Vagina (tissue), 2 donors: Measurements from ENCODE around the gene ZNF74. TPM values are rescaled to one million over a fixed set of nuclear protein-coding genes. Genes with fewer than 3 reads are reported as not detected.

Experiments used
- DNase-seq, 2 donors: peaks; one replicate each; pipeline ENCODE4 v3.0.0-alpha.2; 2017; ENCODE audit errors: extremely low spot score in 2 of 2
- H3K27ac ChIP-seq: fragments of 200-600 bp; sonication (generic); one replicate; pipeline ENCODE4 v1.5.1; 2019
- H3K27me3 ChIP-seq: fragments of 200-600 bp; sonication (generic); one replicate; pipeline ENCODE4 v1.5.1; 2019
- H3K36me3 ChIP-seq, 2 donors: fragments of 200-600 bp; sonication (generic); one replicate each; pipeline ENCODE4 v1.5.1; 2017 to 2019
- H3K4me1 ChIP-seq: fragments of 200-600 bp; sonication (generic); one replicate; pipeline ENCODE4 v1.5.1; 2019
- H3K4me3 ChIP-seq, 2 donors: fragments of 200-600 bp; sonication (generic); 1 replicate in 1 of 2; 2 replicates in 1 of 2; pipeline ENCODE4 v1.5.1; 2016 to 2019
- H3K9me3 ChIP-seq: fragments of 200-600 bp; sonication (generic); one replicate; pipeline ENCODE4 v1.5.1; 2019
- POLR2A ChIP-seq, 2 donors: fragments of 450-650 bp; IDR thresholded peaks; one replicate each; pipeline ENCODE4 v1.6.1; 2017; ENCODE audit warnings: antibody characterized with exemption in 2 of 2, mild to moderate bottlenecking in 2 of 2, moderate library complexity in 2 of 2
- POLR2AphosphoS5 ChIP-seq, 2 donors: sonication (generic); formaldehyde crosslinking; IDR thresholded peaks; one replicate each; pipeline ENCODE4 v1.9.0; 2017; ENCODE audit warnings: antibody characterized with exemption in 2 of 2, mild to moderate bottlenecking in 2 of 2, low read depth in 1 of 2; ENCODE audit not compliant: insufficient read depth in 1 of 2
- intact Hi-C: fragments of 100-400 bp; cut with DNase I; formaldehyde crosslinking; loops from one replicate; pipeline ENCODE4 v1.15.1; 2023
- total RNA-seq: library from RNA; depleted of rRNA; stranded (reverse); fragments of >200 nt; gene quantifications from one replicate; pipeline ENCODE4 v1.2.3, GENCODE V29; 2016
- TF ChIP-seq, protein P1 (sequence below), 3 experiments: fragments of 450-650 bp in 2 of 3; fragments of 200-600 bp in 1 of 3; sonication (generic) in 1 of 3; IDR thresholded peaks; one replicate each; pipeline ENCODE4 v1.5.1; 2017 to 2019; ENCODE audit warnings: antibody characterized with exemption in 3 of 3, mild to moderate bottlenecking in 2 of 3, moderate library complexity in 2 of 3

Gene ZNF74
- total RNA-seq, 1 donor from 2014 or later, result 11.0 TPM

DNA sequence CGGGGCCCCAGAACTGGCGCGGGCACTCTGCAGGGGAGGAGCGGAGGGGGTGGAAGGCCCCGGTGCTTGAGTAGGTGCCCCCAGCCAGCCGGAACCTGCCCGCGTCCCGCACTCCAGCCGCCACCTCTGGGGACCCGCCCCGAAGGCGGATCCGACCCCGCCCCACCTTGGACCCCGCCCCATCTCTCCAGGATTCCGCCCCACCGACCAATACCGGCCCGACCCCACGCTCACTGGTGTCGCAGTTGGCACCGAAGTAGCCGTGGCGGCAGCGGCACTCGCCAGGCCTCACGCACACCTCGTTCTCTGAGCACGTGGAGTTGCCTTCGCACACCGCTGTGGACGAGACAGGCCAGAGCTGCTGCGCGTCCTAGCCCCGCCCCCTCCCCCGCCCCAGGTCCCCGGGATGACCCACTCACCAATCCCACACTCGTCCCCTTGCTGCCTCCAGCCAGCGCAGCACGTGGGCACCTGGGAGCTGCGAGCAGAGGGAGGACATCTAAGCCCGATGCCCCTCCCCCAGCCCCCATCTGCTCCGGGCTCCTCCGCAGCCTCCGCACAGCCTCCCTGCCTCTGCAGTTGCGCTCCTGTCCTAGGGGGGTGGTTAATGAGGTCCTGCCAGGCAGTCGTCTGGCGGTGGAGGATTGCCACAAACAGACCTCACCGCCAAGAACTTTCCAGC, 37.7 kb downstream of the ZNF74 start:
- Histone ChIP-seq H3K4me3 (peak overlapping the region; percentile 21 to 42), H3K4me1 (peaks cover 50% of the 10 kb centered on the region), H3K36me3 (no peaks in the 10 kb centered on the region), H3K27me3 (no peaks in the 10 kb centered on the region), H3K9me3 (no peaks in the 10 kb centered on the region), H3K27ac (no peak overlapping the region)
- TF ChIP-seq POLR2A (IDR thresholded peaks at IDR 0.05) (no peak), POLR2AphosphoS5 (IDR thresholded peaks at IDR 0.05; ENCODE audit: insufficient read depth in 1 of 2, low read depth in 1 of 2) (no peak)
- TF ChIP-seq, protein P1, sequence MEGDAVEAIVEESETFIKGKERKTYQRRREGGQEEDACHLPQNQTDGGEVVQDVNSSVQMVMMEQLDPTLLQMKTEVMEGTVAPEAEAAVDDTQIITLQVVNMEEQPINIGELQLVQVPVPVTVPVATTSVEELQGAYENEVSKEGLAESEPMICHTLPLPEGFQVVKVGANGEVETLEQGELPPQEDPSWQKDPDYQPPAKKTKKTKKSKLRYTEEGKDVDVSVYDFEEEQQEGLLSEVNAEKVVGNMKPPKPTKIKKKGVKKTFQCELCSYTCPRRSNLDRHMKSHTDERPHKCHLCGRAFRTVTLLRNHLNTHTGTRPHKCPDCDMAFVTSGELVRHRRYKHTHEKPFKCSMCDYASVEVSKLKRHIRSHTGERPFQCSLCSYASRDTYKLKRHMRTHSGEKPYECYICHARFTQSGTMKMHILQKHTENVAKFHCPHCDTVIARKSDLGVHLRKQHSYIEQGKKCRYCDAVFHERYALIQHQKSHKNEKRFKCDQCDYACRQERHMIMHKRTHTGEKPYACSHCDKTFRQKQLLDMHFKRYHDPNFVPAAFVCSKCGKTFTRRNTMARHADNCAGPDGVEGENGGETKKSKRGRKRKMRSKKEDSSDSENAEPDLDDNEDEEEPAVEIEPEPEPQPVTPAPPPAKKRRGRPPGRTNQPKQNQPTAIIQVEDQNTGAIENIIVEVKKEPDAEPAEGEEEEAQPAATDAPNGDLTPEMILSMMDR (IDR thresholded peaks at IDR 0.05), result no peak
- intact Hi-C loops, result no loop called here
- no peak for DNase-seq

DNA sequence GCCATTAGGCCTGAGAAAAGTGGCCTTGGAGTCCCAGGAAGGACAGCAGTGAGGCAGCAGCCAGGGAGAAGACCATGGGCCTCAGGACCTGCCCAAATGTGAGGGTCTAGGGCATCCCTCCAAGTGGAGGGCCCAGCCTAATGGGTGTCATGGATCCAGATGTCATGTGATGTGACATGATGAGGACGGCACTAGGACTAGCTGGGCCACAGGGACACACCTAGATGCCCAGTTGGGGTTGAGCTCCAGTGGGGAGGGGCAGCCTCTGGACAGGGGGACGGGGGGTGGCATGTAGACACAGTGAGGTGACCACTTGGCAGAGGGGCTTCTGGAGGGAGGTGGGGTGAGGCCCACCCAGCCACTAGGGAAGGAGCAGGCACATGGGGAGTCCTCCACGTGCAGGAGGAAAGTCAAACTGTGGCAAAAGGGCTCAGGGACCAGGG, 38.3 kb downstream of the ZNF74 start:
- Histone ChIP-seq H3K4me1 (peaks cover 56% of the 10 kb centered on the region), H3K27ac (no peak overlapping the region), H3K4me3 (no peak overlapping the region), H3K9me3 (no peaks in the 10 kb centered on the region), H3K36me3 (no peaks in the 10 kb centered on the region), H3K27me3 (no peaks in the 10 kb centered on the region)
- DNase-seq, result peak in 1 of 2 donors; percentile 81
- TF ChIP-seq, protein P1 (IDR thresholded peaks at IDR 0.05), result no peak
- TF ChIP-seq POLR2AphosphoS5 (IDR thresholded peaks at IDR 0.05; ENCODE audit: insufficient read depth in 1 of 2, low read depth in 1 of 2), result no peak
- intact Hi-C loops, result no loop called here

DNA sequence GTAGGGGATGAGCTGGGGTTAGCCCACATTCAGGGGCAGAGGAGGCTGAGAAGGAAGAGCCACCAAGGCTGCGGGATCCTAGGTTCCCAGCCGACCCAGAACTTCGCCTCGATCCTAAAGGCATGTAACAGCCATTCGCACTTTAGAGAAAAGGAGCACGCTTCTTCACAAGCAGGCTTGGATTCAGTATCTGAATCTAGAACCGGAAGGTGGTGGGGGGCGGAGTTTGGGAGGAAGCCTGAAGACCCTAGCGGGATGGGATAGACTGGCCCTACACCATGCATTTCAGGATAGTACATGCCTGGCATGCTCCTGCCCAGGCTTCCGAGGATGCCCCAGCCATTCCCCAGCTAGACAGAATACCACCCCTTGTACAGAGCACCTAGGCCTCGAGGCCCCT, 39.2 kb downstream of the ZNF74 start:
- Histone ChIP-seq H3K9me3 (no peaks in the 10 kb centered on the region), H3K27ac (no peak overlapping the region), H3K4me1 (peaks cover 58% of the 10 kb centered on the region), H3K4me3 (no peak overlapping the region), H3K27me3 (no peaks in the 10 kb centered on the region), H3K36me3 (no peaks in the 10 kb centered on the region)
- intact Hi-C loops, result no loop called here
- no peak for DNase-seq
- TF ChIP-seq POLR2A (IDR thresholded peaks at IDR 0.05), result no peak
- TF ChIP-seq, protein P1 (IDR thresholded peaks at IDR 0.05), result no peak
- no peak for TF ChIP-seq POLR2AphosphoS5 (IDR thresholded peaks at IDR 0.05; ENCODE audit: insufficient read depth in 1 of 2, low read depth in 1 of 2)

DNA sequence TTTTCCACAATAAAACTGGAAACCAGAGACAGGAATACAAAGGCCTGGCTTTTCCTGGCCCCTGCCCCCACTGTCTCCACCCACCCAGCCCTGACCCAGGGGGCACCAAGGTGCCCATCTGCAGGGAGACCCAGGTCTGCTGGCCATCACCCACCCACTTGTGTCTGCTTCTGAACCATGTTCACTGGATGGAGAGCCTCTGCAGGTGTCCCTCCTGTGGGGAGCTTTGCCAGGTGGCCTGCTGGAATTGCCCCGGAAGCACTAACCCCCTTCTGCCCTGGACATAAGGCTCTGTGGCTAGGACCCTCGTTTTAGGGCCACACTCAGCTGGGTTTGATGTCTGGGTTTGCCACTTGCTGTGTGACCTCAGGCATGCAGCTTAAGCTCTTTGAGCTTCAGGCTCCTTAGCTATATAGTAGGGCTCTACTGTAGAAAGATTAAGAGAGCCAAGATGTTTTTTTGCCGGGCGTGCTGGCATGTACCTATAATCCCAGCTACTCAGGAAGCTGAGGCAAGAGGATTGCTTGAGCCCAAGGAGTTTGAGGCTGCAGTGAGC, 39.8 kb downstream of the ZNF74 start:
- Histone ChIP-seq H3K4me1 (peaks cover 62% of the 10 kb centered on the region), H3K4me3 (no peak overlapping the region), H3K9me3 (no peaks in the 10 kb centered on the region), H3K27me3 (no peaks in the 10 kb centered on the region), H3K36me3 (no peaks in the 10 kb centered on the region), H3K27ac (no peak overlapping the region)
- no peak for DNase-seq
- intact Hi-C loops, result no loop called here
- no peak for TF ChIP-seq POLR2A (IDR thresholded peaks at IDR 0.05)
- TF ChIP-seq POLR2AphosphoS5 (IDR thresholded peaks at IDR 0.05; ENCODE audit: insufficient read depth in 1 of 2, low read depth in 1 of 2), result no peak
- TF ChIP-seq, protein P1 (IDR thresholded peaks at IDR 0.05), result no peak

DNA sequence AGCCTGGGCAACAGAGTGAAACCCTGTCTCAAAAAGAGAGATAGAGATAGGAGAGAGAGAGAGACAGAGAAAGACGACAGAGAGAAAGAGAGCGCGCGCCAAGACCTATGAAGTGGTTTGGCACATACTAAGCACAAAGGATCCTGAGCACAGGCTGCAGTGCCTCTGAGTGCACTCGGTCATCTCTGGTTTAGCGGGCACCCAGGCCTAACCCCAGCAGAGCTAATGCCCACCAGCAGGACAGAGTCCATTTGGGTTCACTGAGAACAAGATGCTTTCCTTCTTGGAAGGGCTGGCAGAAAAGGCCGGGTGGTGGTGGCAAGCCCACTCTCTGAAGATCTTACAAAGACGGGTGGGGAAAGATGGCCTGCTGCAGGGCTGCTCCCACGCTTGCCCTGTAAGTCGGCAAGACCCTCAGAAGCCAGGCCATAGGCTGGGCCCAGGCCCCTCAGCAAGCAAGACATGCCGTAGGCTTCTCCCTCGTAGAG, 40.4 kb downstream of the ZNF74 start:
- no peak for DNase-seq
- no peaks in the 10 kb centered on the region for H3K27me3 ChIP-seq
- intact Hi-C loops, result no loop called here
- peaks cover 64% of the 10 kb centered on the region for H3K4me1 ChIP-seq
- H3K4me3 ChIP-seq, result no peak overlapping the region
- TF ChIP-seq POLR2AphosphoS5 (IDR thresholded peaks at IDR 0.05; ENCODE audit: insufficient read depth in 1 of 2, low read depth in 1 of 2), result no peak
- TF ChIP-seq POLR2A (IDR thresholded peaks at IDR 0.05), result no peak
- TF ChIP-seq, protein P1 (IDR thresholded peaks at IDR 0.05), result no peak
- H3K36me3 ChIP-seq, result no peaks in the 10 kb centered on the region
- H3K9me3 ChIP-seq, result no peaks in the 10 kb centered on the region
- H3K27ac ChIP-seq, result no peak overlapping the region
